ENCODE data around the gene MSI2.

The MSI2 gene

DNA sequence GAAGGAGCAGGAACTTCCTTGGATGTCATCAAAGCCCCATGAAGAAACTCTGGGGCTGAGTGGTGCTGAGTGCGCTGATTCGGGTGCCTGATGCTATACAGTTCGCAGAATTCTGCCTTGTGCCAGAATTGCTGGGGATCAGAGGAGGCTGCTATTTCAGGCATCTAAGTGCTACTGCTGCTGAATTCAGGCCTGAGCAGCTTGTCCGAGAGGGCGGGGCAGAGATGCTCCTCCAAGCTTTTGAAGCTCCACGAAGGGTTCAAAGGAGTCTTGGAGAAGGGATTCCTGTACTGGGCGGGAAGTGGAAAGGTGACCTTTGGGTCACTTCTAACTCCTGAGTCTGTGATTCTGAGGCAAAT lies 260.9 kb downstream of the MSI2 start:
- no peaks in the 10 kb centered on the region; the same call in 1 of the 2 replicates for H4K20me1 ChIP-seq (ENCODE audit: low read depth, low read length)
- no peak overlapping the region for H3K27ac ChIP-seq (ENCODE audit: low read depth, low read length)

DNA sequence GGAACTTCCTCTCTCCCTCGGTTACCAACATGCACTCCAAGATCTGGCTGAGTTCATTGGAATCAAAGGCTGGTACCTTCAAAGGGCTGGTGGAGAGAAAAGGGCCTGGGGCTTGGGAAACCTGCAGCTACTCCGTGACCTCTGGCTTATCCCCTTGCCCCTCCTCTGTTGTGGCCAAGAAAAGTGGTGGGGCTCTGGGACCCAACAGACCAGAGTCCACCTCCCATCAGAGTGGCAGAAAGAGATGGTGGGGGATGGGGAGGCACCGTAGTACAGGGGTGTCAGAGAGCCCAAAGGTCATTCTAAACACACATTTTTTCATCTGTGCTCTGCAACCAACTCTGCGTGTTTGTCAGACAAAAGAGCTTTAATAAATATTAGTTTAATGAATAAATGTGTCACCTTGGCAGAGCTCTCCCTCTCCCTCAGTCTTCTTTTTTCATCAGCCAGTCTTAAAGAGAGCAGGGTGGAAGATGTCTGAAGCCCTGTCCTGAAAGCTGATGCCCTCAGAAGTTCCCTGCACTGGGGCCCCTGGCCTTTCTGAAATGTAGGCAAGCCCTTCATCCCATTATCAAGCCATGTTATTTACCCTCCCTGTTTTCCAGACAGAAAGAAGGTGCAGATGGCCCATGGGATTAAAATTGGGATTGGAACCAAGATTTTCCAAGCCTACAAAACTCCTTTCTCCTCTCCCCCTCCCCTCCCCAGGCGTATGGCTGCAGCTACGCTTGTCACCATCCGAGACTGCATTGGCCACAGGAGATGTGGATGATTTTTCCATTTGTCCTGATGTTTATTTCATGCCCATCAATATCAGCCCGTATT lies 261.5 kb downstream of the MSI2 start:
- Histone ChIP-seq H3K9me2 (replicated peaks; ENCODE audit: insufficient read depth, low read length) (no peaks in the 10 kb centered on the region), H3K4me2 (ENCODE audit: low read depth, low read length, poor library complexity, severe bottlenecking) (no peak overlapping the region), H4K20me1 (ENCODE audit: low read depth, low read length) (no peaks in the 10 kb centered on the region), H3K4me3 (ENCODE audit: insufficient read depth, low read length, poor library complexity, severe bottlenecking) (no peak overlapping the region), H3K9me3 (ENCODE audit: insufficient read depth, low read length) (no peaks in the 10 kb centered on the region), H3K9ac (ENCODE audit: low read length) (no peak overlapping the region), H3K27ac (ENCODE audit: low read depth, low read length) (no peak overlapping the region), H2AFZ (ENCODE audit: low read depth, low read length, severe bottlenecking) (no peak overlapping the region), H3K27me3 (ENCODE audit: low read length) (no peaks in the 10 kb centered on the region), H3K79me2 (ENCODE audit: insufficient read depth, low read length) (0 out of 2 replicates have a peak, but pooled peaks cover 5% of the 10 kb centered on the region), H3K36me3 (ENCODE audit: low read length) (no peaks in the 10 kb centered on the region), H3F3A (ENCODE audit: insufficient read depth) (no peaks in the 10 kb centered on the region)
- TF ChIP-seq, protein P1, sequence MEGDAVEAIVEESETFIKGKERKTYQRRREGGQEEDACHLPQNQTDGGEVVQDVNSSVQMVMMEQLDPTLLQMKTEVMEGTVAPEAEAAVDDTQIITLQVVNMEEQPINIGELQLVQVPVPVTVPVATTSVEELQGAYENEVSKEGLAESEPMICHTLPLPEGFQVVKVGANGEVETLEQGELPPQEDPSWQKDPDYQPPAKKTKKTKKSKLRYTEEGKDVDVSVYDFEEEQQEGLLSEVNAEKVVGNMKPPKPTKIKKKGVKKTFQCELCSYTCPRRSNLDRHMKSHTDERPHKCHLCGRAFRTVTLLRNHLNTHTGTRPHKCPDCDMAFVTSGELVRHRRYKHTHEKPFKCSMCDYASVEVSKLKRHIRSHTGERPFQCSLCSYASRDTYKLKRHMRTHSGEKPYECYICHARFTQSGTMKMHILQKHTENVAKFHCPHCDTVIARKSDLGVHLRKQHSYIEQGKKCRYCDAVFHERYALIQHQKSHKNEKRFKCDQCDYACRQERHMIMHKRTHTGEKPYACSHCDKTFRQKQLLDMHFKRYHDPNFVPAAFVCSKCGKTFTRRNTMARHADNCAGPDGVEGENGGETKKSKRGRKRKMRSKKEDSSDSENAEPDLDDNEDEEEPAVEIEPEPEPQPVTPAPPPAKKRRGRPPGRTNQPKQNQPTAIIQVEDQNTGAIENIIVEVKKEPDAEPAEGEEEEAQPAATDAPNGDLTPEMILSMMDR (IDR thresholded peaks at IDR 0.05; ENCODE audit: insufficient read depth, low read length, poor library complexity, severe bottlenecking): no peak
- no peak for TF ChIP-seq EZH2phosphoT487 (conservative IDR thresholded peaks at IDR 0.05; ENCODE audit: low read length)

More for the DNA sequence above, 260.9 kb downstream of the MSI2 start:
- Histone ChIP-seq H3K4me2 (ENCODE audit: low read depth, low read length, poor library complexity, severe bottlenecking) (no peak overlapping the region), H3K36me3 (ENCODE audit: low read length) (no peaks in the 10 kb centered on the region), H3K27me3 (ENCODE audit: low read length) (no peaks in the 10 kb centered on the region), H3F3A (ENCODE audit: insufficient read depth) (no peaks in the 10 kb centered on the region), H3K9me2 (replicated peaks; ENCODE audit: insufficient read depth, low read length) (no peaks in the 10 kb centered on the region), H3K9ac (ENCODE audit: low read length) (no peak overlapping the region), H3K4me3 (ENCODE audit: insufficient read depth, low read length, poor library complexity, severe bottlenecking) (no peak overlapping the region), H3K79me2 (ENCODE audit: insufficient read depth, low read length) (0 out of 2 replicates have a peak, but pooled peaks cover 5% of the 10 kb centered on the region), H2AFZ (ENCODE audit: low read depth, low read length, severe bottlenecking) (no peak overlapping the region), H3K9me3 (ENCODE audit: insufficient read depth, low read length) (no peaks in the 10 kb centered on the region)
- no peak for TF ChIP-seq EZH2phosphoT487 (conservative IDR thresholded peaks at IDR 0.05; ENCODE audit: low read length)
- TF ChIP-seq, protein P1 (IDR thresholded peaks at IDR 0.05; ENCODE audit: insufficient read depth, low read length, poor library complexity, severe bottlenecking): no peak

DNA sequence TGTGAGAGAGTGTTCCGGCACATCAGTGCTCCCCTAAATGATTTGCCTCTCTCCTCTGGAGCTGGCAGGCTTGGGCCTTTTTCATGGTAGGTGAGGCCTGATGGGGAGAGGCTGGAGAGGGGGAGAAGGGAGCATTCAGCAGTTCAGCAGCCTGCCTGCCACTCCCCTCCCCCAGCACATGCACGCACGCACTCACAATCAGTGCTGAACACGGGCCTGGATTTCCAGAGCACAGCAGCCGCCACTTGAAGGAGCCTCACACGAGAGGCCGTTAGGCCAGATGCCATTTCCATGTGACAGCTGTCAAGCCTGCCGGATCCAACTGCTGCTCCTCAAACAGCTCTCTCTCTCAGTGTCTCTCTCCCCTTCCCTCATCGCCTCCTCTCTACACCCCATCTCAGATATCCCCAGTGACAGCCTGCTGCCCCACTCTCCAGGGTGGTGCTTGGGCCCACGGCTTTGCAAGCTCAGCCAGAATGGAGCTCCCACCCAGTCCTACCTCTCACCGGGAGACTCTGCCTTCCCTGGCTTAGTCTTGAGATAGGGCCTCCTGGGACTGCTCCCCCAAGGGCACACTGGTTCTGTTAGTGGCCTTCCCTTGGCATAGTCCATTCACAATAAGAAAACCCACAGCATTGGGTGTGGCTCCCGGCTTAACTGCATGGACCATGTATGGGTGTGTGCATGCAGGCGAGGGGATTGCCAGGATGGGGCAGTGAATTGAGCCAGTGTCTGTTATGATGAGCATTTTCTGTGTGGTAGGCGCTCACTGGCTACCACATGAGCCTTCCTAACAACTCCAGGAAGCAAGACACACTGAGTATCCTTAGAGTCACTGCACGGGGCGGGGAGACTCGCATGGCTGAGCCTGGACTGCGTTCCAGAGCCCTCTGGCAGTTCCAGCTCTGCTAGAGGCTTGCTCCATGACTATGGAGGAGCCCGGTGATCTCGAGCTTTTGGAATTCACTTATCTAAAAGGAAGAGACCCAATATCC lies 262.6 kb downstream of the MSI2 start:
- Histone ChIP-seq H3K36me3 (ENCODE audit: low read length) (no peaks in the 10 kb centered on the region), H3F3A (ENCODE audit: insufficient read depth) (no peaks in the 10 kb centered on the region), H2AFZ (ENCODE audit: low read depth, low read length, severe bottlenecking) (no peak overlapping the region), H3K4me2 (ENCODE audit: low read depth, low read length, poor library complexity, severe bottlenecking) (no peak overlapping the region), H3K9me3 (ENCODE audit: insufficient read depth, low read length) (no peaks in the 10 kb centered on the region), H3K9ac (ENCODE audit: low read length) (no peak overlapping the region), H3K4me3 (ENCODE audit: insufficient read depth, low read length, poor library complexity, severe bottlenecking) (no peak overlapping the region), H3K79me2 (ENCODE audit: insufficient read depth, low read length) (no peaks in the 10 kb centered on the region), H3K9me2 (replicated peaks; ENCODE audit: insufficient read depth, low read length) (no peaks in the 10 kb centered on the region), H3K27me3 (ENCODE audit: low read length) (no peaks in the 10 kb centered on the region), H3K27ac (ENCODE audit: low read depth, low read length) (no peak overlapping the region), H4K20me1 (ENCODE audit: low read depth, low read length) (no peaks in the 10 kb centered on the region)
- TF ChIP-seq EZH2phosphoT487 (conservative IDR thresholded peaks at IDR 0.05; ENCODE audit: low read length): no peak
- TF ChIP-seq, protein P1 (IDR thresholded peaks at IDR 0.05; ENCODE audit: insufficient read depth, low read length, poor library complexity, severe bottlenecking): no peak

Measured in SU-DHL-6 (cell line).